Right lobe of liver (tissue), 6 donors: ENCODE results near the gene TOGARAM2. TPM values are rescaled to one million over a fixed set of nuclear protein-coding genes. Genes with fewer than 3 reads are reported as not detected.

Experiments
- ATAC-seq, 4 donors: fragments of 200-7000 bp; cut with Tn5 transposase; one replicate each; pipeline ENCODE4 v1.9.1; 2020; ENCODE audit warnings: mild to moderate bottlenecking in 4 of 4, moderate library complexity in 4 of 4
- DNase-seq, 3 donors: peaks; one replicate each; pipeline ENCODE4 v3.0.0-alpha.2; 2020
- H3K27ac ChIP-seq, 3 donors: fragments of 200-600 bp; one replicate each; pipeline ENCODE4 v1.8.0; 2022
- H3K27me3 ChIP-seq, 2 donors: fragments of 200-600 bp; one replicate each; pipeline ENCODE4 v1.8.0; 2022
- H3K36me3 ChIP-seq, 4 donors: fragments of 200-600 bp; sonication (generic) in 1 of 4; one replicate each; pipeline versions ENCODE4 v1.5.1 to v1.8.0; 2017 to 2022; ENCODE audit warnings: control low read depth in 1 of 4
- H3K4me1 ChIP-seq, 4 donors: fragments of 200-600 bp; sonication (generic) in 1 of 4; one replicate each; pipeline versions ENCODE4 v1.5.1 to v1.8.0; 2017 to 2022; ENCODE audit warnings: control low read depth in 1 of 4
- H3K4me3 ChIP-seq, 3 donors: fragments of 200-600 bp; one replicate each; pipeline ENCODE4 v1.8.0; 2022
- H3K9me3 ChIP-seq, 4 donors: fragments of 200-600 bp; sonication (generic) in 1 of 4; one replicate each; pipeline versions ENCODE4 v1.5.1 to v1.8.0; 2017 to 2022; ENCODE audit warnings: control low read depth in 1 of 4
- POLR2A ChIP-seq: fragments of 450-650 bp; IDR thresholded peaks from one replicate; pipeline ENCODE4 v1.6.1; 2017; ENCODE audit warnings: antibody characterized with exemption, mild to moderate bottlenecking
- WGBS: methylation state at CpG from one replicate; pipeline ENCODE4 v1.1.6; 2018; ENCODE audit warnings: low coverage, low lambda C conversion rate; ENCODE audit not compliant: insufficient coverage; ENCODE audit errors: missing lambda C conversion rate; 5-methylcytosine and 5-hydroxymethylcytosine counted together
- intact Hi-C, 2 donors: fragments of 100-400 bp; cut with DNase I; formaldehyde crosslinking; loops; one replicate each; pipeline versions ENCODE4 v1.11.2 to v1.14.1; 2022
- total RNA-seq, 6 experiments: library from RNA; depleted of rRNA in 2 of 6; stranded (reverse); fragments of >200 nt in 2 of 6; fragmentation: NEBNext Ultra II Directional in 3 of 6; extraction: Animal tissue kit (Norgen Biotek cat#: 25700) in 3 of 6; gene quantifications; one replicate each; pipeline versions ENCODE4 v1.1.0 to v1.2.4, GENCODE V29; 2016 to 2023
- TF ChIP-seq, protein P1 (sequence below), 4 donors: fragments of 200-600 bp in 3 of 4; fragments of 450-650 bp in 1 of 4; IDR thresholded peaks; one replicate each; pipeline versions ENCODE4 v1.5.1 to v1.8.0; 2016 to 2022; ENCODE audit warnings: antibody characterized with exemption in 4 of 4, mild to moderate bottlenecking in 2 of 4
- donor health status: DM: no; HTN: yes; CAD: no.
- donor health status: DM: no; HTN: no; CAD: no.
- donor health status: DM: no; HTN: no; CAD: no.
- donor health status: DM: no; HTN: yes; CAD: no.
- donor health status: DM: no; HTN: yes; CAD: no.

TOGARAM2 gene
- total RNA-seq, 6 experiments from 2014 or later, result 0.06 to 0.37 (median 0.14) TPM; not detected in 1

DNA sequence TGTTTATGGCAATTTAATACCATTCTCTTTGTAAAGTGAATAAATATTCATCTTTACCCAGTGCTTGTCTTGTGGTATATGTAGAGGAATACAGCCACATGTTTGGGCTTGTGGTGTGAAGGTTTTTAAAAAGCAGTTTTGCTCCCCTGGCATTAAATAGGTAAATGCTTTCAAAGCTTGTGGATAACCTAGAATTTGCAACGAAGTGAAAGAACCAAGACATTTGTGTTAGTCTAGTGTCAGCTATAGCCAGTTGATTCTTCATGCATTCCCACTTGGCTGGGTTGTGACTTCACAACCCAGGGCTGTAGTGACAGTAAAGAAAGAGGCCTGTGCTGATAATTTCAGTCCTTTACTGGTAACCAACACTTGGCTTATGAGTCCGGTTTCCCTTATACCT, 32.9 kb upstream of the TOGARAM2 start:
- no peak for DNase-seq
- 84% methylated on average over 2 of the region's 2 CpGs for WGBS
- H3K36me3 ChIP-seq, result peaks cover 0 to 41% (median 15%) of the 10 kb centered on the region in 4 donors
- ATAC-seq, result no peak
- no peak overlapping the region for H3K4me3 ChIP-seq
- H3K27me3 ChIP-seq, result no peaks in the 10 kb centered on the region
- intact Hi-C loops, result no loop called here
- no peak for TF ChIP-seq POLR2A
- TF ChIP-seq, protein P1, sequence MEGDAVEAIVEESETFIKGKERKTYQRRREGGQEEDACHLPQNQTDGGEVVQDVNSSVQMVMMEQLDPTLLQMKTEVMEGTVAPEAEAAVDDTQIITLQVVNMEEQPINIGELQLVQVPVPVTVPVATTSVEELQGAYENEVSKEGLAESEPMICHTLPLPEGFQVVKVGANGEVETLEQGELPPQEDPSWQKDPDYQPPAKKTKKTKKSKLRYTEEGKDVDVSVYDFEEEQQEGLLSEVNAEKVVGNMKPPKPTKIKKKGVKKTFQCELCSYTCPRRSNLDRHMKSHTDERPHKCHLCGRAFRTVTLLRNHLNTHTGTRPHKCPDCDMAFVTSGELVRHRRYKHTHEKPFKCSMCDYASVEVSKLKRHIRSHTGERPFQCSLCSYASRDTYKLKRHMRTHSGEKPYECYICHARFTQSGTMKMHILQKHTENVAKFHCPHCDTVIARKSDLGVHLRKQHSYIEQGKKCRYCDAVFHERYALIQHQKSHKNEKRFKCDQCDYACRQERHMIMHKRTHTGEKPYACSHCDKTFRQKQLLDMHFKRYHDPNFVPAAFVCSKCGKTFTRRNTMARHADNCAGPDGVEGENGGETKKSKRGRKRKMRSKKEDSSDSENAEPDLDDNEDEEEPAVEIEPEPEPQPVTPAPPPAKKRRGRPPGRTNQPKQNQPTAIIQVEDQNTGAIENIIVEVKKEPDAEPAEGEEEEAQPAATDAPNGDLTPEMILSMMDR (IDR thresholded peaks at IDR 0.05), result no peak
- no peaks in the 10 kb centered on the region for H3K9me3 ChIP-seq
- H3K4me1 ChIP-seq, result peaks cover 0 to 17% (median 7%) of the 10 kb centered on the region in 4 donors
- no peak overlapping the region for H3K27ac ChIP-seq

DNA sequence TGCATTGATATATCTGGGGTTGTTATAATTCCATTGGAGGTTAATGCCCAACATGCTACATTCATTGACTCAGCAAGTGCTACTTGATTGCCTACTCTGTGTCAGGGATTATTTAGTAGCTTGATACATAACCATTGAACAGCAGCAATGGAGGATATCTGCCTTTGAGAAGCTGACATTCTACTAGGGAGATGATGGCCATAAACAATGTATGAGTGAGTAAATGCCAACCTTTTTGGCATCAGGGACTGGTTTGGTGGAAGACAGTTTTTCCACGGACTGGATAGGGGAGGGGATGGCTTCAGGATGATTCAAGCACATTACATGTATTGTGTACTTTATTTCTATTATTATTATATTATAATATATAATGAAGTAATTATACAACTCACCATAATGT, 31.9 kb upstream of the TOGARAM2 start:
- no peaks in the 10 kb centered on the region for H3K9me3 ChIP-seq
- TF ChIP-seq, protein P1 (IDR thresholded peaks at IDR 0.05), result no peak
- no peak for TF ChIP-seq POLR2A
- 80% methylated on average over 1 of the region's 1 CpG for WGBS
- no peak for ATAC-seq
- H3K4me3 ChIP-seq, result no peak overlapping the region
- H3K4me1 ChIP-seq, result peaks cover 0 to 17% (median 7%) of the 10 kb centered on the region in 4 donors
- no peak for DNase-seq
- intact Hi-C loops, result no loop called here
- H3K27ac ChIP-seq, result no peak overlapping the region
- peaks cover 0 to 32% (median 11%) of the 10 kb centered on the region in 4 donors for H3K36me3 ChIP-seq
- no peaks in the 10 kb centered on the region for H3K27me3 ChIP-seq

DNA sequence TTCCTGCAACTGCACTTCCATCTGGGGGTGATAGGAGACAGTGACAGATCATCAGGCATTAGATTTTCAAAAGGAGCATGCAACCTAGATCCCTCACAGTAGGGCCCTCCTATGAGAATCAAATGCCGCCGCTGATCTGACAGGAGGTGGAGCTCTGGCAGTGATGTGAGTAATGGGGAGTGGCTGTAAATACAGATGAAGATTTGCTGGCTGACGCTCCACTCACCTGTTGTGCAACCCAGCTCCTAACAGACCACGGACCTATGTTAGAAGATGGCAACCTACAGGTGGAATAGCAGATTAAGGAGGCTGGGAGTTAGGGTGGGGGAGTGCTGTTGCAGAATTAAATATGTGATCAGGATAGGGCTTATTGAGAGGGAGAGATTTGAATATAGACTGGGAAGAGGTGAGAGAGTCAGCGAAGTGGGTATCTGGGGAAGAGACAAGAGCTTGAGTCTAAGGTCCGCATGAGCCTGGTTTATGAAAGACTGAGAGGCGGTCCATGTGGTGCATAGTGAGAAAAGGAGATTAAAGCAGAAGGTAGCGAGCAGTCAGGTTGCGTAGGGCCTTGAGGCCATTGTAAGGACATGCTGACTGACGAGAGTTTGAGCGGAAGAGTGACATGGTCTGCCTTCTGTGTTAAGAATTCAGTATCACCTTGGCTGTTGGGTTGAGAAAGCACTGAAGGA, 31.3 kb upstream of the TOGARAM2 start:
- intact Hi-C loops, result no loop called here
- TF ChIP-seq, protein P1 (IDR thresholded peaks at IDR 0.05), result no peak
- no peak for TF ChIP-seq POLR2A
- WGBS, result 83% methylated on average over 9 of the region's 11 CpGs

DNA sequence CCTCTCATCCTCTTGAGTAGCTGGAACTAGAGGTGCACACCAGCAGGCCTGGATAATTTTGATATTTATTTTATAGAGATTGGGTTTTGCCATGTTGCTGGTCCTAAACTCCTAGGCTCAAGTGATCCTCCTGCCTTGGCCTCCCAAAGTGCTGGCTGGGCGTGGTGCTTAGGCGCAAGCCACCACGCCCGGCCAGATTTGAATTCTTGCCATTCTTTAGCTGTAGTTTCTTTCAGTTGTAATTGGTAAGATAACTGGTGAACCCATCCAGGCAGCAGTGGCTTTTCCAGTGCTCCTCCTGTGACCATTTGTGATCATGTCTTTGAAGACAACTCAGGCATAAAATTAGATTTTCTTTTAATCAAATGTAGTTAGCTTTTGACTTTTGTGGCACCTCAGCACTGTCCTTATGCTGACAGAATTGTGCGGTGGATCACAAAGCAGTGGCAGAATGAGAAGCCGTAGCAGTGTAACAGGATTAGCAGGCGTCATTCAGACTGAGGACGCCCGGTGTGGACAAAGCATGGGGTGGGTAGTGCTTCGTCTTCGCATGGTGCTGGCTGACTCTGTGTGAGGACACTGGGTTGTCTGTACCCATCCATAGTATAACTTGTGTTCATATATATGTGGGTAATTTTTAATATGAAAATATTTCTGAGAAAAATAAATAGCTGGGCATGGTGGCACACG, 30.0 kb upstream of the TOGARAM2 start:
- intact Hi-C loops, result no loop called here
- peak overlapping the region in 2 of 3 donors; percentile 75 to 89 for H3K27ac ChIP-seq

More for the DNA sequence above, 31.3 kb upstream of the TOGARAM2 start:
- ATAC-seq, result no peak
- DNase-seq, result no peak
- Histone ChIP-seq H3K4me1 (peaks cover 0 to 17% (median 7%) of the 10 kb centered on the region in 4 donors), H3K27me3 (no peaks in the 10 kb centered on the region), H3K27ac (peak overlapping the region in 1 of 3 donors; percentile 89), H3K9me3 (no peaks in the 10 kb centered on the region), H3K4me3 (no peak overlapping the region), H3K36me3 (peaks cover 0 to 26% (median 11%) of the 10 kb centered on the region in 4 donors)

More for the DNA sequence above, 30.0 kb upstream of the TOGARAM2 start:
- TF ChIP-seq, protein P1 (IDR thresholded peaks at IDR 0.05), result no peak
- no peak for TF ChIP-seq POLR2A
- ATAC-seq (no peak), DNase-seq (no peak)
- H3K4me3 ChIP-seq, result no peak overlapping the region
- no peaks in the 10 kb centered on the region for H3K9me3 ChIP-seq
- peaks cover 0 to 17% (median 7%) of the 10 kb centered on the region in 4 donors for H3K4me1 ChIP-seq
- H3K27me3 ChIP-seq, result no peaks in the 10 kb centered on the region
- peaks cover 0 to 22% (median 11%) of the 10 kb centered on the region in 4 donors for H3K36me3 ChIP-seq
- 93% methylated on average over 12 of the region's 12 CpGs for WGBS
